ENCODE data around the gene ZNF141. TPM values are rescaled to one million over a fixed set of nuclear protein-coding genes. Genes with fewer than 3 reads are reported as not detected.
"Not testable (repeated sequence)": the region's sequence is repeated elsewhere in the genome, so short reads cannot be mapped to it uniquely, and the experiment has no call there.

ZNF141 gene
- total and polyA plus RNA-seq, 2 experiments from 2014 or later, result 18.5 to 58.1 TPM

GRCh38 chr4:408321-408720, 70.7 kb downstream of the ZNF141 start:
- H3K79me2 ChIP-seq (replicated peaks; ENCODE audit: insufficient read depth), result peaks cover 76% of the 10 kb centered on the region
- ATAC-seq; H3K4me3 Mint-ChIP-seq; H3K4me1 Mint-ChIP-seq; H3K4me3 ChIP-seq; H2AFZ ChIP-seq; H3K27me3 Mint-ChIP-seq (ENCODE audit: insufficient read depth, low read depth, poor library complexity); H3K27ac ChIP-seq (ENCODE audit: low read depth); H4K20me1 ChIP-seq (replicated peaks; ENCODE audit: insufficient read depth); DNase-seq (ENCODE audit: low spot score); H3K27me3 ChIP-seq (ENCODE audit: insufficient read depth); H3F3A ChIP-seq (replicated peaks; ENCODE audit: low read depth); H3K27ac Mint-ChIP-seq; H3K4me1 ChIP-seq (ENCODE audit: insufficient read depth); H3K4me2 ChIP-seq; H3K9me2 ChIP-seq (ENCODE audit: insufficient read depth); H3K36me3 ChIP-seq (ENCODE audit: insufficient read depth): not testable (repeated sequence)
- Mint-ChIP-seq H3K36me3 (ENCODE audit: low read depth) (peaks cover 40% of the 10 kb centered on the region), H3K9me3 (peaks cover 83% of the 10 kb centered on the region)

DNA sequence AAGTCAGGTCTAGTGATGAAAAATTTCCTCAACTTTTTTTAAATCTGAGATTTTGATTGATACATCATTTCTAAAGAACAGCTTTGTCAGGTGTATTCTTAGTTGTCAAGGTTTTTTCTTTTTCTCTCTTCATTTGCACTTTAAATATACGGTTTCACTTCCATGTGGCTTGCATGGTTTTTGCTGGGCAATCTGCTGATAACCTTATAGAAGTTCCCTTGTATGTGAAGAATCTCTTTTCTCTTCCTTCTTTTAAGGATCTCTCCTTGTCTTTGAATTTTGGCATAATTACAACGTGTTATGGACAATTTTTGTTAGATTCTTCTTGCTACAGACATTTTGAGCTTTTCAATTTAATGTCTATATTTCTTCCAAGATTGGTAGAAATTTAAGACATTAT, 85.0 kb downstream of the ZNF141 start:
- Histone ChIP-seq H3K4me3 (no peak overlapping the region), H3K27ac (ENCODE audit: low read depth) (no peak overlapping the region), H2AFZ (no peak overlapping the region), H3K36me3 (ENCODE audit: insufficient read depth) (peaks cover 69% of the 10 kb centered on the region), H3K27me3 (ENCODE audit: insufficient read depth) (no peaks in the 10 kb centered on the region), H4K20me1 (replicated peaks; ENCODE audit: insufficient read depth) (0 out of 2 replicates have a peak, but pooled peaks cover 2% of the 10 kb centered on the region), H3K9me2 (ENCODE audit: insufficient read depth) (no peaks in the 10 kb centered on the region), H3K4me2 (no peak overlapping the region), H3K79me2 (replicated peaks; ENCODE audit: insufficient read depth) (peaks cover 41% of the 10 kb centered on the region), H3F3A (replicated peaks; ENCODE audit: low read depth) (no peaks in the 10 kb centered on the region), H3K4me1 (ENCODE audit: insufficient read depth) (no peaks in the 10 kb centered on the region; the same call in 1 of the 2 replicates)
- H3K4me1 Mint-ChIP-seq, result no peaks in the 10 kb centered on the region
- no peak overlapping the region for H3K4me3 Mint-ChIP-seq
- ATAC-seq (no peak), DNase-seq (ENCODE audit: low spot score) (no peak)
- H3K36me3 Mint-ChIP-seq (ENCODE audit: low read depth), result peaks cover 62% of the 10 kb centered on the region
- peaks cover 95% of the 10 kb centered on the region for H3K9me3 Mint-ChIP-seq
- peaks cover 3% of the 10 kb centered on the region for H3K27me3 Mint-ChIP-seq (ENCODE audit: insufficient read depth, low read depth, poor library complexity)
- no peak overlapping the region for H3K27ac Mint-ChIP-seq
- no peak for TF ChIP-seq ZNF331 (CRISPR knock-in tag; IDR thresholded peaks at IDR 0.05; ENCODE audit: low read depth)
- no peak for TF ChIP-seq POLR2AphosphoS5 (IDR thresholded peaks at IDR 0.05; ENCODE audit: low read depth)
- TF ChIP-seq, protein P1, sequence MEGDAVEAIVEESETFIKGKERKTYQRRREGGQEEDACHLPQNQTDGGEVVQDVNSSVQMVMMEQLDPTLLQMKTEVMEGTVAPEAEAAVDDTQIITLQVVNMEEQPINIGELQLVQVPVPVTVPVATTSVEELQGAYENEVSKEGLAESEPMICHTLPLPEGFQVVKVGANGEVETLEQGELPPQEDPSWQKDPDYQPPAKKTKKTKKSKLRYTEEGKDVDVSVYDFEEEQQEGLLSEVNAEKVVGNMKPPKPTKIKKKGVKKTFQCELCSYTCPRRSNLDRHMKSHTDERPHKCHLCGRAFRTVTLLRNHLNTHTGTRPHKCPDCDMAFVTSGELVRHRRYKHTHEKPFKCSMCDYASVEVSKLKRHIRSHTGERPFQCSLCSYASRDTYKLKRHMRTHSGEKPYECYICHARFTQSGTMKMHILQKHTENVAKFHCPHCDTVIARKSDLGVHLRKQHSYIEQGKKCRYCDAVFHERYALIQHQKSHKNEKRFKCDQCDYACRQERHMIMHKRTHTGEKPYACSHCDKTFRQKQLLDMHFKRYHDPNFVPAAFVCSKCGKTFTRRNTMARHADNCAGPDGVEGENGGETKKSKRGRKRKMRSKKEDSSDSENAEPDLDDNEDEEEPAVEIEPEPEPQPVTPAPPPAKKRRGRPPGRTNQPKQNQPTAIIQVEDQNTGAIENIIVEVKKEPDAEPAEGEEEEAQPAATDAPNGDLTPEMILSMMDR (conservative IDR thresholded peaks at IDR 0.05; ENCODE audit: low read depth in 2 of 2), result no peak
- TF ChIP-seq ZNF114 (CRISPR knock-in tag; IDR thresholded peaks at IDR 0.05), result no peak
- no peak for TF ChIP-seq JUNB (IDR thresholded peaks at IDR 0.05; ENCODE audit: unreplicated experiment)
- TF ChIP-seq REST (IDR thresholded peaks at IDR 0.05; ENCODE audit: unreplicated experiment), result no peak
- no peak for TF ChIP-seq EZH2 (IDR thresholded peaks at IDR 0.05; ENCODE audit: low read depth, unreplicated experiment)
- TF ChIP-seq EZH2phosphoT487 (IDR thresholded peaks at IDR 0.05; ENCODE audit: unreplicated experiment), result no peak
- TF ChIP-seq NANOG (IDR thresholded peaks at IDR 0.05; ENCODE audit: borderline replicate concordance), result no peak
- TF ChIP-seq, protein P2, sequence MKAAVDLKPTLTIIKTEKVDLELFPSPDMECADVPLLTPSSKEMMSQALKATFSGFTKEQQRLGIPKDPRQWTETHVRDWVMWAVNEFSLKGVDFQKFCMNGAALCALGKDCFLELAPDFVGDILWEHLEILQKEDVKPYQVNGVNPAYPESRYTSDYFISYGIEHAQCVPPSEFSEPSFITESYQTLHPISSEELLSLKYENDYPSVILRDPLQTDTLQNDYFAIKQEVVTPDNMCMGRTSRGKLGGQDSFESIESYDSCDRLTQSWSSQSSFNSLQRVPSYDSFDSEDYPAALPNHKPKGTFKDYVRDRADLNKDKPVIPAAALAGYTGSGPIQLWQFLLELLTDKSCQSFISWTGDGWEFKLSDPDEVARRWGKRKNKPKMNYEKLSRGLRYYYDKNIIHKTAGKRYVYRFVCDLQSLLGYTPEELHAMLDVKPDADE (IDR thresholded peaks at IDR 0.05), result no peak
- TF ChIP-seq CREB1 (CRISPR knock-in tag; IDR thresholded peaks at IDR 0.05; ENCODE audit: low read depth), result no peak

All from GM23338 (cell line).